Transverse colon (tissue), 4 donors: ENCODE data around the gene GALNT17.

Experiments used
- EP300 ChIP-seq: sonication (generic); formaldehyde crosslinking; IDR thresholded peaks from one replicate; pipeline ENCODE4 v1.6.1; 2017; ENCODE audit warnings: antibody characterized with exemption, low read depth
- POLR2AphosphoS5 ChIP-seq, 3 donors: sonication (generic); formaldehyde crosslinking; IDR thresholded peaks; one replicate each; pipeline ENCODE4 v1.6.1; 2016; ENCODE audit warnings: antibody characterized with exemption in 3 of 3
- TF ChIP-seq, protein P1 (sequence below), 5 experiments: fragments of 200-600 bp in 3 of 5; fragments of 450-650 bp in 2 of 5; sonication (generic) in 3 of 5; IDR thresholded peaks; 1 replicate in 2 of 5; 2 replicates in 3 of 5; pipeline ENCODE4 v1.5.1; 2016 to 2017; ENCODE audit warnings: antibody characterized with exemption in 5 of 5, inconsistent platforms in 3 of 5, mild to moderate bottlenecking in 2 of 5, moderate library complexity in 1 of 5

DNA sequence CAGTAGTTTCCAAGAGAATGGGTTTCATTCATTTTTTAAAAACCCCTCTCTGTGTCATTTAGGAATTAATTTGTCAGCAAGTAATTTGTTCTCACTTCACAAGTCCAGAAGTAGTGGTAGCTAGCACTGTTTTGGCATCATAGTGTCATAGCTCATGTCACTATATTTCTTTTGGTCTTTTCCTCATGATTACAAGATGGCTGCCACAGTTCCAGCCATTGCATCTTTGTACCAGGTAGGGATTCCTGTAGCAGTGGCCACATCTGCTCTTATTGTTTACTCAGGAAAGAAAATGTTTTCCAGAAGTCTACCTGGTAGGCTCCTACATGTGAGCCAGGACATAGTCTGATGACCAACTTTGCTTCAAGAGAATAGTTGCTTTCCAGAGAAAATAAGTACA, 16.2 kb downstream of the GALNT17 start:
- TF ChIP-seq EP300: no peak
- TF ChIP-seq POLR2AphosphoS5 (IDR thresholded peaks at IDR 0.05): no peak
- TF ChIP-seq, protein P1, sequence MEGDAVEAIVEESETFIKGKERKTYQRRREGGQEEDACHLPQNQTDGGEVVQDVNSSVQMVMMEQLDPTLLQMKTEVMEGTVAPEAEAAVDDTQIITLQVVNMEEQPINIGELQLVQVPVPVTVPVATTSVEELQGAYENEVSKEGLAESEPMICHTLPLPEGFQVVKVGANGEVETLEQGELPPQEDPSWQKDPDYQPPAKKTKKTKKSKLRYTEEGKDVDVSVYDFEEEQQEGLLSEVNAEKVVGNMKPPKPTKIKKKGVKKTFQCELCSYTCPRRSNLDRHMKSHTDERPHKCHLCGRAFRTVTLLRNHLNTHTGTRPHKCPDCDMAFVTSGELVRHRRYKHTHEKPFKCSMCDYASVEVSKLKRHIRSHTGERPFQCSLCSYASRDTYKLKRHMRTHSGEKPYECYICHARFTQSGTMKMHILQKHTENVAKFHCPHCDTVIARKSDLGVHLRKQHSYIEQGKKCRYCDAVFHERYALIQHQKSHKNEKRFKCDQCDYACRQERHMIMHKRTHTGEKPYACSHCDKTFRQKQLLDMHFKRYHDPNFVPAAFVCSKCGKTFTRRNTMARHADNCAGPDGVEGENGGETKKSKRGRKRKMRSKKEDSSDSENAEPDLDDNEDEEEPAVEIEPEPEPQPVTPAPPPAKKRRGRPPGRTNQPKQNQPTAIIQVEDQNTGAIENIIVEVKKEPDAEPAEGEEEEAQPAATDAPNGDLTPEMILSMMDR (IDR thresholded peaks at IDR 0.05): no peak
